PC-9 (cell line): ENCODE results near the gene RHO. TPM values are rescaled to one million over a fixed set of nuclear protein-coding genes. Genes with fewer than 3 reads are reported as not detected.

Experiments used
- BruUV-seq: library from RNA; stranded (reverse); fragments of 400-500 nt; replicated peaks from 2 replicates; lab custom pipeline; 2021; lab: Mats Ljungman, UMichigan
- CTCF ChIA-PET: fragments of 300-600 bp; sonication (Branson Sonifier 250); formaldehyde crosslinking; loops from one replicate; lab custom pipeline; 2022; ENCODE audit warnings: antibody characterized with exemption; lab: Charles Lee
- POLR2A ChIA-PET: fragments of 300-600 bp; sonication (Branson Sonifier 250); formaldehyde crosslinking; loops from one replicate; lab custom pipeline; 2022; ENCODE audit warnings: antibody characterized with exemption; ENCODE audit not compliant: unreplicated experiment; lab: Charles Lee
- DNase-seq, 2 experiments: peaks; one replicate each; pipeline versions ENCODE4 v3.0.0 to v3.0.0-alpha.2; 2015 to 2022; ENCODE audit warnings: mixed read lengths in 1 of 2
- H2AFZ ChIP-seq: fragments of 200-600 bp; sonication (generic); 2 replicates; pipeline ENCODE4 v1.8.1; 2017; ENCODE audit warnings: antibody characterized with exemption
- H3F3A ChIP-seq: fragments of 200-600 bp; sonication (generic); 2 replicates; pipeline ENCODE4 v1.8.1; 2017; ENCODE audit warnings: antibody characterized with exemption, mild to moderate bottlenecking, low read depth; ENCODE audit not compliant: insufficient read depth
- H3K27ac ChIP-seq: fragments of 200-600 bp; sonication (generic); 2 replicates; pipeline ENCODE4 v1.6.1; 2016; ENCODE audit warnings: mixed run types
- H3K27me3 ChIP-seq: fragments of 200-600 bp; sonication (generic); 2 replicates; pipeline ENCODE4 v1.6.1; 2016; ENCODE audit warnings: low read depth, mixed run types; ENCODE audit not compliant: insufficient read depth
- H3K36me3 ChIP-seq: fragments of 200-600 bp; sonication (generic); 2 replicates; pipeline ENCODE4 v1.6.1; 2016; ENCODE audit warnings: low read depth, mixed run types
- H3K4me1 ChIP-seq: fragments of 200-600 bp; sonication (generic); replicated peaks from 2 replicates; pipeline ENCODE4 v1.6.1; 2016; ENCODE audit warnings: mixed run types; ENCODE audit not compliant: insufficient read depth
- H3K4me2 ChIP-seq: fragments of 200-600 bp; sonication (generic); 2 replicates; pipeline ENCODE4 v1.6.1; 2017; ENCODE audit warnings: mixed run types
- H3K4me3 ChIP-seq: fragments of 200-600 bp; sonication (generic); 2 replicates; pipeline ENCODE4 v1.6.1; 2016; ENCODE audit warnings: mixed run types
- H3K79me2 ChIP-seq: fragments of 200-600 bp; sonication (generic); 2 replicates; pipeline ENCODE4 v1.6.1; 2017; ENCODE audit warnings: low read depth, mixed run types
- H3K9me2 ChIP-seq: fragments of 200-600 bp; sonication (generic); 2 replicates; pipeline ENCODE4 v1.8.1; 2017; ENCODE audit warnings: mild to moderate bottlenecking; ENCODE audit not compliant: insufficient read depth
- H3K9me3 ChIP-seq: fragments of 200-600 bp; sonication (generic); 2 replicates; pipeline ENCODE4 v1.8.1; 2016; ENCODE audit warnings: low read depth; ENCODE audit not compliant: insufficient read depth
- H4K20me1 ChIP-seq: fragments of 200-600 bp; sonication (generic); 2 replicates; pipeline ENCODE4 v1.8.1; 2017; ENCODE audit not compliant: insufficient read depth
- CTCF ChIP-seq: fragments of 200-600 bp; sonication (generic); conservative IDR thresholded peaks from 2 replicates; pipeline ENCODE4 v1.6.1; 2017; ENCODE audit warnings: mixed run types, antibody characterized with exemption, mild to moderate bottlenecking, moderate library complexity
- EZH2 ChIP-seq: fragments of 200-600 bp; sonication (generic); IDR thresholded peaks from 2 replicates; pipeline ENCODE4 v1.8.0; 2017; ENCODE audit warnings: antibody characterized with exemption, low read depth
- intact Hi-C: fragments of 100-400 bp; cut with micrococcal nuclease; formaldehyde crosslinking; loops from one replicate; pipeline ENCODE4 v1.10.0; 2022; ENCODE audit not compliant: unreplicated experiment
- total RNA-seq: library from RNA; stranded (reverse); gene quantifications from 2 replicates; pipeline ENCODE4 v1.2.3, GENCODE V29; 2021

RHO gene
- total RNA-seq, 1 experiment from 2014 or later: not detected

DNA sequence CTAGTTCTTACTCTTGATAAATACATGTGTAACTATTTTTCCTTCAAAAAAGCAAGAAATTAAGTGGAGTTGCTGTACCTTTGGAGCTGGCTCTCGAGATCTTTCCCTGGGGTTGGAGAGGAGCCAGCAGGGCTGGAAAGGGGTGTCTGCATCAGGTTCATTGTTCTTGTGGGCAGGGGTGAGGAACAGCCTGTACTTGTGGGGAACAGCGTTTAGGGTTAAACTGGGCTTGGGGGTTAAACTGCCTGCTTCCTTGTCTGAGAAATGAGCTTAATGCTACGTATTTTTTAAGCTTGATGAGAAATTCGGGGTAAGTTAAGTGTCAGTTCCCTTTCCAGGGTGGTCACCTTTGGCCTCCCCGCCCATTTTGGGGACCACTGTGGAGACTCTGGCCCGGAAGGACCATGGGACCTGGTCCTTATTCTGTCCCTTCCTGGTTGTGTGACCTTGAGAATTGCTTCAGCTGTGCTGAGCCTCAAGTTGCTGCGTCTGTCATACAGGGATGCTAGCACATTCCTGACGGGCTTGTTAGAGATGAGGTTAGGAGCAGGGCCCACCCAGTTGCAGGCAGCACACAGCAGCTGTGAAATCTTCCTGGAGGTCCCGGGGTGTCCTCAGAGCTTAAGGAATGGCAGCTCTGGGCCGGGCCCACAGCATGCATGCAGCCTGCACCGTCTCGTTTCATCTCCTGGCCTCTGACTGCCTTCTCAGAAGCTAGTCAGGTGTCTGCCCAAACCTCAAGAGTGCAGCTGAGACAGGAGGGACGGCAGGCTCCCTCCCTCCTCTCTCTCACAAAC is 26.1 kb downstream of the RHO start:
- Histone ChIP-seq H3K9me2 (no peaks in the 10 kb centered on the region), H2AFZ (no peak overlapping the region), H3K36me3 (no peaks in the 10 kb centered on the region), H4K20me1 (no peaks in the 10 kb centered on the region), H3K9me3 (no peaks in the 10 kb centered on the region), H3F3A (no peaks in the 10 kb centered on the region; the same call in 1 of the 2 replicates), H3K27me3 (no peaks in the 10 kb centered on the region), H3K4me2 (no peak overlapping the region), H3K79me2 (no peaks in the 10 kb centered on the region), H3K4me3 (no peak overlapping the region), H3K27ac (no peak overlapping the region), H3K4me1 (peaks cover 23% of the 10 kb centered on the region)
- CTCF ChIA-PET: no interaction called here
- intact Hi-C loops: no loop called here
- no TSS peak for BruUV-seq
- TF ChIP-seq EZH2 (no peak), CTCF (no peak)
- POLR2A ChIA-PET: interaction anchor here (0.6 kb wide), 1 partner anchor 15 kb away, joined by 3 read pairs; no protein-coding TSS in a partner anchor
- no peak for DNase-seq

DNA sequence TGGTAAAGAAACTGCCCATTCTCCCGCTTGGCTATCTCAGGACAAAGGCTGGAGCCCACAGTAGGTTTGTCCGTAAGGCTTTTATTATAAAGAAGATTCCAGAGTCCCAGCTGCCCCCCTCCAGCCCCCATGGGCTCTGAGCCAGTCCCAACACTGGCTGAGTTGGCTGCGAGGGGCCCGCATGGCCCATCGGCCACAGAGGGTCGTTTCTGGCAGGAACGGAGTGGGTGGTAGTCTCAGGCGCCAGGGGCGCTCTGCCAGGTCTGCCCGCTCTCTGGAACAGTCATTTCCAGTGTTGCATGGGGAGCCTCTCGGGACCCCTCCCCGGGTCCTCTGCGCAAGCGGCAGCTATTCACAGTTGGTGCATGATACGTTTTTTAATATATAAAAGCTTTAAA is 26.7 kb downstream of the RHO start:
- Histone ChIP-seq H4K20me1 (no peaks in the 10 kb centered on the region), H2AFZ (no peak overlapping the region), H3K4me3 (no peak overlapping the region), H3K4me2 (no peak overlapping the region), H3K4me1 (peaks cover 17% of the 10 kb centered on the region), H3K9me3 (no peaks in the 10 kb centered on the region), H3K27me3 (no peaks in the 10 kb centered on the region), H3K36me3 (no peaks in the 10 kb centered on the region), H3F3A (no peaks in the 10 kb centered on the region; the same call in 1 of the 2 replicates), H3K27ac (no peak overlapping the region), H3K79me2 (no peaks in the 10 kb centered on the region), H3K9me2 (no peaks in the 10 kb centered on the region)
- ChIA-PET POLR2A (no interaction called here), CTCF (interaction anchor here (0.6 kb wide), 1 partner anchor 15 kb away, joined by 3 read pairs; no protein-coding TSS in a partner anchor)
- no peak for DNase-seq
- TF ChIP-seq CTCF (no peak), EZH2 (no peak)
- intact Hi-C loops: no loop called here
- BruUV-seq: no TSS peak

- BruUV-seq: no TSS peak
- peaks cover 22% of the 10 kb centered on the region for H3K4me1 ChIP-seq
- intact Hi-C loops: no loop called here
- no peak overlapping the region for H3K4me3 ChIP-seq
- H2AFZ ChIP-seq: no peak overlapping the region
- H3K27me3 ChIP-seq: no peaks in the 10 kb centered on the region
- TF ChIP-seq EZH2: no peak
- no peak for TF ChIP-seq CTCF
- H3K27ac ChIP-seq: no peak overlapping the region
- no peak for DNase-seq
- no peaks in the 10 kb centered on the region for H3K9me2 ChIP-seq
- H3K79me2 ChIP-seq: no peaks in the 10 kb centered on the region
- H3F3A ChIP-seq: peaks cover 4% of the 10 kb centered on the region; the same call in 1 of the 2 replicates
- no peaks in the 10 kb centered on the region for H3K9me3 ChIP-seq
- no peaks in the 10 kb centered on the region for H4K20me1 ChIP-seq
- H3K36me3 ChIP-seq: no peaks in the 10 kb centered on the region
- POLR2A ChIA-PET: no interaction called here
- CTCF ChIA-PET: interaction anchor here (0.6 kb wide), 1 partner anchor 15 kb away, joined by 3 read pairs; no protein-coding TSS in a partner anchor
- H3K4me2 ChIP-seq: no peak overlapping the region
Observed at GRCh38 chr3:129555616-129556357, 27.3 kb downstream of the RHO start.
